ENCODE results near the gene WNT5B. TPM values are rescaled to one million over a fixed set of nuclear protein-coding genes. Genes with fewer than 3 reads are reported as not detected.

The WNT5B gene
- total and polyA plus RNA-seq, 11 donors = 0.52 to 3.9 (median 1.3) TPM

- H3K4me1 ChIP-seq = peaks cover 0 to 28% (median 4%) of the 10 kb centered on the region in 12 donors
- 75 to 83% (median 80%) methylated on average over 3 of the region's 3 CpGs for WGBS, 4 donors
- ATAC-seq (no peak), DNase-seq (no peak)
- no peak overlapping the region for H3K27ac ChIP-seq
- no peak for TF ChIP-seq POLR2A (IDR thresholded peaks at IDR 0.05)
- TF ChIP-seq, protein P1, sequence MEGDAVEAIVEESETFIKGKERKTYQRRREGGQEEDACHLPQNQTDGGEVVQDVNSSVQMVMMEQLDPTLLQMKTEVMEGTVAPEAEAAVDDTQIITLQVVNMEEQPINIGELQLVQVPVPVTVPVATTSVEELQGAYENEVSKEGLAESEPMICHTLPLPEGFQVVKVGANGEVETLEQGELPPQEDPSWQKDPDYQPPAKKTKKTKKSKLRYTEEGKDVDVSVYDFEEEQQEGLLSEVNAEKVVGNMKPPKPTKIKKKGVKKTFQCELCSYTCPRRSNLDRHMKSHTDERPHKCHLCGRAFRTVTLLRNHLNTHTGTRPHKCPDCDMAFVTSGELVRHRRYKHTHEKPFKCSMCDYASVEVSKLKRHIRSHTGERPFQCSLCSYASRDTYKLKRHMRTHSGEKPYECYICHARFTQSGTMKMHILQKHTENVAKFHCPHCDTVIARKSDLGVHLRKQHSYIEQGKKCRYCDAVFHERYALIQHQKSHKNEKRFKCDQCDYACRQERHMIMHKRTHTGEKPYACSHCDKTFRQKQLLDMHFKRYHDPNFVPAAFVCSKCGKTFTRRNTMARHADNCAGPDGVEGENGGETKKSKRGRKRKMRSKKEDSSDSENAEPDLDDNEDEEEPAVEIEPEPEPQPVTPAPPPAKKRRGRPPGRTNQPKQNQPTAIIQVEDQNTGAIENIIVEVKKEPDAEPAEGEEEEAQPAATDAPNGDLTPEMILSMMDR (IDR thresholded peaks at IDR 0.05) = no peak
- H3K4me3 ChIP-seq = no peak overlapping the region
- H3K9me3 ChIP-seq = no peaks in the 10 kb centered on the region
- H3K27me3 ChIP-seq = no peaks in the 10 kb centered on the region
- intact Hi-C loops (cut with DNase I) = no loop called here
- H3K36me3 ChIP-seq = no peaks in the 10 kb centered on the region
Observed at GRCh38 chr12:1622406-1622805, 6.6 kb upstream of the WNT5B start.

DNA sequence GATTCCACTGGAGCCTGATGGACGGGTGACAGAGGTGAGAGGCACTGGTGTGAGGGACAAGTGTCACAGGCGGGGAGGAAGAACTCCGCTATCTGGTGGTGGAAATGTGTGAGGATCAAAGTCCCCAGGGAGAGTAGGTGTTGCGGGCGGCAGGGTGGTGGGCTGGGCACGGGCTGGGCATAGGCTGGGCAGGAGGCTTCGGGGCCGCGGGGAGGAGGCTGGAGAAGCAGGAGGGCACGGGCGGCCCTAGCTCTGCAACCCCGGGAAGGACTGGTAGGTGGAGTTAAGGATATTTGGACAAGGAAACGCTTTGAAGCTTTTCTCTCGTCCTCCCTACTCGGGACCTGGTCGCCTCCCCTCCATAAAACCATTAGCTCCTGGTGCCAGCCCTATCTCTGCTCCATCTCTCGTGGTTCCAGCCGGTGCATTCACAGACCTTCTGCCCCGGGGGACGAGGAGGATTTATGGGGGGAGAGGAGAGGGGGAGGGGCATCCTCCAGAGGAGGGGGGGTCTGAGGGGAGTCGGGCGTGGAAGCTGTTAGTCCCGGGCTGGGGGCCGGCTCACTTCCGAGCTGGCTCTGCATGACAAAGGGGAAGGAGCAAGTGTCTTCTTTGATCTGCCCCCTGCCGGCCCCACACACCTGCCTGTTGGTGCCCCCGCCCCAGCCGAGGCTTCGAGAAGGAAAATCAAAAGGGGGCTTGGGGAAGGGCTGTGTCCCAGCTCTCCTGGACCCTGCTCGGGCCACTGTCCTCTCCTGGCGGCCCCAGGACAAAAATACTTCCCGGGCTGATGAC, 504 bp downstream of the WNT5B start:
- peak overlapping the region in 6 of 12 donors; percentile 1 to 80 (median 41) for H3K27ac ChIP-seq
- H3K9me3 ChIP-seq = no peaks in the 10 kb centered on the region
- DNase-seq = no peak
- intact Hi-C loops (cut with DNase I) = loop anchor here in 2 of 10 donors (5.0 kb wide), 2 partner anchors 308 to 313 kb away; no protein-coding TSS in a partner anchor
- peaks cover 0 to 49% (median 23%) of the 10 kb centered on the region in 12 donors for H3K4me1 ChIP-seq
- peak in 1 of 4 donors; percentile 0 for ATAC-seq
- TF ChIP-seq, protein P1 (IDR thresholded peaks at IDR 0.05) = peak in 2 of 12 donors; percentile 7 to 26
- no peak for TF ChIP-seq POLR2A (IDR thresholded peaks at IDR 0.05)
- H3K27me3 ChIP-seq = peaks cover 0 to 18% (median 0%) of the 10 kb centered on the region in 9 donors
- peak overlapping the region; percentile 27 to 76 (median 58) for H3K4me3 ChIP-seq
- H3K36me3 ChIP-seq = no peaks in the 10 kb centered on the region
- WGBS, 4 donors = 10 to 12% (median 11%) methylated on average over 26 to 32 of the region's 32 CpGs

GRCh38 chr12:1630133-1630826, 1.2 kb downstream of the WNT5B start:
- peaks cover 0 to 56% (median 25%) of the 10 kb centered on the region in 12 donors for H3K4me1 ChIP-seq
- peak; percentile 42 to 73 (median 66) for DNase-seq
- H3K9me3 ChIP-seq = no peaks in the 10 kb centered on the region
- peak; percentile 13 to 40 (median 24) for ATAC-seq
- intact Hi-C loops (cut with DNase I) = loop anchor here in 2 of 10 donors (5.0 kb wide), 2 partner anchors 307 to 312 kb away; no protein-coding TSS in a partner anchor
- no peaks in the 10 kb centered on the region for H3K36me3 ChIP-seq
- TF ChIP-seq POLR2A (IDR thresholded peaks at IDR 0.05) = no peak
- TF ChIP-seq, protein P1 (IDR thresholded peaks at IDR 0.05) = peak in 5 of 12 donors; percentile 11 to 32 (median 24)
- peak overlapping the region; percentile 27 to 76 (median 58) for H3K4me3 ChIP-seq
- H3K27me3 ChIP-seq = peaks cover 0 to 18% (median 0%) of the 10 kb centered on the region in 9 donors
- H3K27ac ChIP-seq = peak overlapping the region in 8 of 12 donors; percentile 1 to 80 (median 39)
- WGBS, 4 donors = 3 to 4% (median 3%) methylated on average over 27 to 58 of the region's 58 CpGs

Data from heart left ventricle (tissue), 16 donors.